Activated B cell treated with CpG ODN at 0.5 μM for 24 hours (primary cell): Measurements from ENCODE around the gene PYGO2. TPM values are rescaled to one million over a fixed set of nuclear protein-coding genes. Genes with fewer than 3 reads are reported as not detected.

Experiments used
- ATAC-seq: fragments of 200-7000 bp; cut with Tn5 transposase; one replicate; pipeline ENCODE4 v1.10.0; 2021; ENCODE audit warnings: low read depth, mild to moderate bottlenecking, moderate library complexity
- CTCF ChIA-PET: fragments of 350-600 bp; sonication (Branson Sonifier 250); formaldehyde crosslinking; loops from one replicate; lab custom pipeline; 2021; ENCODE audit warnings: antibody characterized with exemption; lab: Charles Lee
- POLR2A ChIA-PET: fragments of 350-600 bp; sonication (Branson Sonifier 250); formaldehyde crosslinking; loops from one replicate; lab custom pipeline; 2021; ENCODE audit warnings: antibody characterized with exemption; lab: Charles Lee
- DNase-seq: peaks from one replicate; pipeline ENCODE4 v3.0.0; 2022
- H3K27ac Mint-ChIP-seq: one replicate; pipeline ENCODE4 v1.8.0; 2020; ENCODE audit warnings: mixed read lengths
- H3K27me3 Mint-ChIP-seq: one replicate; pipeline ENCODE4 v1.8.0; 2021; ENCODE audit warnings: mixed read lengths
- H3K36me3 Mint-ChIP-seq: one replicate; pipeline ENCODE4 v1.8.0; 2021; ENCODE audit warnings: low read depth, mixed read lengths
- H3K4me1 Mint-ChIP-seq: one replicate; pipeline ENCODE4 v1.8.0; 2021; ENCODE audit warnings: mixed read lengths
- H3K4me3 Mint-ChIP-seq: one replicate; pipeline ENCODE4 v1.8.0; 2020; ENCODE audit warnings: mild to moderate bottlenecking, mixed read lengths
- H3K9me3 Mint-ChIP-seq: one replicate; pipeline ENCODE4 v1.8.0; 2020; ENCODE audit warnings: mixed read lengths
- intact Hi-C: fragments of 100-400 bp; cut with micrococcal nuclease; formaldehyde crosslinking; loops from one replicate; pipeline ENCODE4 v1.15.1; 2024
- total RNA-seq: library from RNA; stranded (reverse); gene quantifications from 2 replicates; pipeline ENCODE4 v1.2.3, GENCODE V29; 2022
- TF ChIP-seq, protein P1 (sequence below): fragments of 200-600 bp; IDR thresholded peaks from one replicate; pipeline ENCODE4 v1.8.0; 2022; ENCODE audit warnings: antibody characterized with exemption, mild to moderate bottlenecking

PYGO2 gene
- total RNA-seq, 1 donor from 2014 or later = 38.1 TPM

DNA sequence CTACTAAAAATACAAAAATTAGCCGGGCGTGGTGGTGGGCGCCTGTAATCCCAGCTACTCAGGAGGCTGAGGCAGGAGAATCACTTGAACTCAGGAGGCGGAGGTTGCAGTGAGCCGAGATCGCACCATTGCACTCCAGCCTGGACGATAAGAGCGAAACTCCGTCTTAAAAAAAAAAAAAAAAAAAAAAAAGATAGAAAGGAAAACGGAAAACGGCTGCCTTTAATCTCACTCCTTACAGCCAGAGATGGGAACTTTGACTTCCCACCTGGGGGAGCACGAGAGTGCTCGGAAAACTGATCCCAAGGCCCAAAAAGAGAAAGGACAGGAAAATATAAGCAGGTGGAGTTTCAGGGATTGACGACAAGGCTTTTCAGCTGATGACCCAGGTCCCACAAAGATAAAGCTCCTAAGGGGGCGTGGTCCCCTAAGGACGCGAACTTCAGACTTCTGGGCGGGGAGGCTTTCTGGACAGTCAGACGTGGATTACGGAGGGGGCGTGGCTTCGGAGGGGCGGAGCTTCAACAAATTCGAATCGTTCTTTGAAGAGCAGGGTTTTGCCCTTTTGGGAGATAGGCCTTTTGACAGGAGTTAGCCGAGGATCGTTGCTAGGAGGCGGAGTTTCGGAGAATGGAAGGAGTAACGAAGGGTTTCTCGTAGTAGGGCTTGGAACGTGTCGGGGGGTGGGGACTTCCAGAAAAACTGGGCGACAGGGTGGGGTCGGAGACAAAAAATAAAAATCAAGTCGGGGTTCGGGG lies 11.9 kb upstream of the PYGO2 start:
- intact Hi-C loops = loop anchor here (1.0 to 10.0 kb wide), 9 partner anchors 10 to 415 kb away; partner anchors contain the start of genes FLAD1, KRTCAP2, PYGO2 and TRIM46
- DNase-seq (peak; percentile 85), ATAC-seq (peak; percentile 13)
- Mint-ChIP-seq H3K27ac (no peak overlapping the region), H3K36me3 (peaks cover 28% of the 10 kb centered on the region), H3K9me3 (no peaks in the 10 kb centered on the region), H3K27me3 (no peaks in the 10 kb centered on the region), H3K4me1 (peaks cover 37% of the 10 kb centered on the region), H3K4me3 (no peak overlapping the region)
- CTCF ChIA-PET = interaction anchor here (0.6 to 1.6 kb wide), 5 partner anchors 10 to 77 kb away, joined by 3 to 12 read pairs (median 3); partner anchors contain the start of genes FLAD1 and PYGO2
- POLR2A ChIA-PET = interaction anchor here (0.6 to 6.9 kb wide), 28 partner anchors 9 to 1687 kb away, joined by 3 to 71 read pairs (median 7); partner anchors contain the start of genes FLAD1, KRTCAP2, PBXIP1 and PMVK
- TF ChIP-seq, protein P1, sequence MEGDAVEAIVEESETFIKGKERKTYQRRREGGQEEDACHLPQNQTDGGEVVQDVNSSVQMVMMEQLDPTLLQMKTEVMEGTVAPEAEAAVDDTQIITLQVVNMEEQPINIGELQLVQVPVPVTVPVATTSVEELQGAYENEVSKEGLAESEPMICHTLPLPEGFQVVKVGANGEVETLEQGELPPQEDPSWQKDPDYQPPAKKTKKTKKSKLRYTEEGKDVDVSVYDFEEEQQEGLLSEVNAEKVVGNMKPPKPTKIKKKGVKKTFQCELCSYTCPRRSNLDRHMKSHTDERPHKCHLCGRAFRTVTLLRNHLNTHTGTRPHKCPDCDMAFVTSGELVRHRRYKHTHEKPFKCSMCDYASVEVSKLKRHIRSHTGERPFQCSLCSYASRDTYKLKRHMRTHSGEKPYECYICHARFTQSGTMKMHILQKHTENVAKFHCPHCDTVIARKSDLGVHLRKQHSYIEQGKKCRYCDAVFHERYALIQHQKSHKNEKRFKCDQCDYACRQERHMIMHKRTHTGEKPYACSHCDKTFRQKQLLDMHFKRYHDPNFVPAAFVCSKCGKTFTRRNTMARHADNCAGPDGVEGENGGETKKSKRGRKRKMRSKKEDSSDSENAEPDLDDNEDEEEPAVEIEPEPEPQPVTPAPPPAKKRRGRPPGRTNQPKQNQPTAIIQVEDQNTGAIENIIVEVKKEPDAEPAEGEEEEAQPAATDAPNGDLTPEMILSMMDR = no peak

DNA sequence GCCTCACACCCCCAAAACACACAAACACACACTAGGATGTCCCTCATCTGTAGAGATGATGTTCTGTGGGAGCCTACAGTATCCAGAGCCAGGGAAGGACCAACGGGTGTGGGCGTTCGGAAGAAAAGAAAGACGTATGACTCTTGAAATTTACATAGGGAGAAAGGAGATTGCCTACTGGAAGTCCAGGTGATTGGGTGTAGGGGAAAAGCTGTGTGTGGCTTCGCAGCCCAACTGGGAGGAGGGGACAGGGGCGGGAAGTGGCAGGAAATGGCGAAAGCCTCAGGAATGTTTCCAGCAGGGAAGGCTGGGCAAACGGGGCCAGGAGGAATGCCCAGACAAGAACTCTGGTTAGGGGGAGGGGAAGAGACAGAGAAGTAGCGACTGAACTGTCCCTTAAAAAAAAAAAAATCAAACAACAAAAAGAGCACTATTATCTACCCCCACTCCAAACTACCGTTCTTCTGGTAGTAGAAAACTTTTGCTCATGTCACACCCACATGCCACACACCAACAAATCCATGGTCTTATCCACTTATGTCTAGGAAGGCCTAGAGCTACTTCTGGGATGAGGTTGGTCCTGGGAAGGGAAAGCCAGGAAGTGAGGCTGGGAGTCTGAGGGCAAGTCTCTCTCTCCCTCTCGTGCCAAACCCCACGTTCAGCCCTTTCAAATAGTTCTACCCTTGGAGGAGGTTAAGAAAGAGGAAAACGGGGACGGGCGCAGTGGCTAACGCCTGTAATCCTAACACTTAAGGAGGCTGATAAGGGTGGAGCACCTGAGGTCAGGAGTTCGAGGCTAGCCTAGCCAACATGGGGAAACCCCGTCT lies 11.1 kb upstream of the PYGO2 start:
- H3K27me3 Mint-ChIP-seq = no peaks in the 10 kb centered on the region
- intact Hi-C loops = loop anchor here (10.0 kb wide), 1 partner anchor 202 kb away; the partner anchor contains the start of genes KRTCAP2 and TRIM46
- peaks cover 34% of the 10 kb centered on the region for H3K4me1 Mint-ChIP-seq
- H3K27ac Mint-ChIP-seq = peak overlapping the region; percentile 19
- no peak for ATAC-seq
- peaks cover 31% of the 10 kb centered on the region for H3K36me3 Mint-ChIP-seq
- no peaks in the 10 kb centered on the region for H3K9me3 Mint-ChIP-seq
- no peak for DNase-seq
- ChIA-PET CTCF (interaction anchor here (1.2 to 2.8 kb wide), 6 partner anchors 11 to 112 kb away, joined by 3 to 12 read pairs (median 9); partner anchors contain the start of gene PYGO2), POLR2A (interaction anchor here (0.6 to 6.9 kb wide), 10 partner anchors 9 to 1688 kb away, joined by 3 to 71 read pairs (median 12); partner anchors contain the start of genes PBXIP1, PYGO2 and ZBTB7B)
- TF ChIP-seq, protein P1 = no peak
- no peak overlapping the region for H3K4me3 Mint-ChIP-seq

GRCh38 chr1:154972213-154972516 lies 10.6 kb upstream of the PYGO2 start:
- Mint-ChIP-seq H3K4me1 (peaks cover 29% of the 10 kb centered on the region), H3K27ac (no peak overlapping the region), H3K9me3 (no peaks in the 10 kb centered on the region), H3K27me3 (no peaks in the 10 kb centered on the region), H3K36me3 (peaks cover 37% of the 10 kb centered on the region), H3K4me3 (no peak overlapping the region)
- ChIA-PET POLR2A (interaction anchor here (0.6 to 6.9 kb wide), 6 partner anchors 8 to 1119 kb away, joined by 3 to 53 read pairs (median 4); partner anchors contain the start of genes PMVK and PYGO2), CTCF (interaction anchor here (1.8 to 2.8 kb wide), 3 partner anchors 10 to 113 kb away, joined by 4 to 11 read pairs (median 11); partner anchors contain the start of gene PYGO2)
- TF ChIP-seq, protein P1 = no peak
- DNase-seq = no peak
- no peak for ATAC-seq
- intact Hi-C loops = loop anchor here (10.0 kb wide), 1 partner anchor 203 kb away; the partner anchor contains the start of genes KRTCAP2 and TRIM46

DNA sequence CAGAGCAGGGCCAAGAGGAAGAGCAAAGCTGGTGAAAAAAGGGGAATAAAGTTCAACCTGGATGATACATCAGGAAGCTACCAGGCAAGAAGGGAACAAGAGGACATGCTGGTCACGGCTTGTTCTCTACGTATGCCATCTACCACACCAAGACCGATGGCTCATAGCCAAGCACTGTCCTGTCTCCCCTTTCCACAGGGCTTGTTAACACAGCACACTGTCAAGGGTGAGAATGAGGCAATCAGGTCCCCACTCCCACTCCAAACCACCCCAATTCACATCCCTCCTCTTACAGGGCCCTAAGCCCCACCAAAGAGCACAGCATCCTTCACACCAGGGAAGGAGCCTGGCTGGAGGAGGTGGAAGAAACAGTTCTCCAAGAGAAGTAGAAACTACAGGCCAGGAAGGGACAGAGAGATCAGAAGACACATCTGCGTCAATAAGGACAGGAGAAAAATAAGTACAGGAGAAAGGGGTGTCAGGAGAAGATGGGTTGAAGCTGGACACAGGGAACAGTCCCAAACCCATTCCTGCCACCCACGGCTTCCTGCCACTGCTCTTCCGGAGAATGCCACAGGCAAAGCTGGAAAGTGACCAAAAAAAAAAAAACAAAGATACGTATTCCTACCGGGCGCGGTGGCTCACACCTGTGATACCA lies 9.9 kb upstream of the PYGO2 start:
- H3K27ac Mint-ChIP-seq = no peak overlapping the region
- H3K4me1 Mint-ChIP-seq = peaks cover 29% of the 10 kb centered on the region
- ATAC-seq (no peak), DNase-seq (no peak)
- CTCF ChIA-PET = interaction anchor here (1.3 to 2.8 kb wide), 4 partner anchors 9 to 113 kb away, joined by 3 to 11 read pairs (median 8); partner anchors contain the start of gene PYGO2
- intact Hi-C loops = loop anchor here (10.0 kb wide), 1 partner anchor 203 kb away; the partner anchor contains the start of genes KRTCAP2 and TRIM46
- POLR2A ChIA-PET = interaction anchor here (0.7 to 6.9 kb wide), 8 partner anchors 11 to 1118 kb away, joined by 3 to 53 read pairs (median 6); partner anchors contain the start of genes FLAD1, PBXIP1, PMVK and PYGO2
- TF ChIP-seq, protein P1 = no peak
- no peaks in the 10 kb centered on the region for H3K9me3 Mint-ChIP-seq
- H3K36me3 Mint-ChIP-seq = peaks cover 44% of the 10 kb centered on the region
- H3K27me3 Mint-ChIP-seq = no peaks in the 10 kb centered on the region
- peak overlapping the region; percentile 1 for H3K4me3 Mint-ChIP-seq
